ENCODE measurements around the gene PSMD13.
"Not testable (repeated sequence)": the region's sequence is repeated elsewhere in the genome, so short reads cannot be mapped to it uniquely, and the experiment has no call there.

DNA sequence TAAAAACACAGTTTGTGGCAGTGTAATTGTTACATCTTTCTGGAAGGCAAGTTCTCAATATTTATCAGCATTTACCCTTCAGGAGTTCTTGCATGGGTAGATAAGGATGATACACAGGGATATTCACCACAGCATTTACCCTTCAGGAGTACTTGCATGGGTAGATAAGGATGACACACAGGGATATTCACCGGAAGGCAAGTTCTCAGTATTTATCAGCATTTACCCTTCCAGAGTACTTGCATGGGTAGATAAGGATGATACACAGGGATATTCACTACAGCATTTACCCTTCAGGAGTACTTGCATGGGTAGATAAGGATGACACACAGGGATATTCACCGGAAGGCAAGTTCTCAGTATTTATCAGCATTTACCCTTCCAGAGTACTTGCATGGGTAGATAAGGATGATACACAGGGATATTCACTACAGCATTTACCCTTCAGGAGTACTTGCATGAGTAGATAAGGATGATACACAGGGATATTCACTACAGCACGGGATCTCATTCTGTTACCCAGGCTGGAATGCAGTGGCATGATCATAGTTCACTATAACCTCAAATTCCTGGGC lies 16.0 kb upstream of the PSMD13 start:
- not testable (repeated sequence) for TF ChIP-seq CTCF (IDR thresholded peaks at IDR 0.05; ENCODE audit: insufficient read depth, low read length); POLR2AphosphoS5 (IDR thresholded peaks at IDR 0.05; ENCODE audit: low read depth); GABPA (IDR thresholded peaks at IDR 0.05; ENCODE audit: low read depth)
- TF ChIP-seq, protein P1, sequence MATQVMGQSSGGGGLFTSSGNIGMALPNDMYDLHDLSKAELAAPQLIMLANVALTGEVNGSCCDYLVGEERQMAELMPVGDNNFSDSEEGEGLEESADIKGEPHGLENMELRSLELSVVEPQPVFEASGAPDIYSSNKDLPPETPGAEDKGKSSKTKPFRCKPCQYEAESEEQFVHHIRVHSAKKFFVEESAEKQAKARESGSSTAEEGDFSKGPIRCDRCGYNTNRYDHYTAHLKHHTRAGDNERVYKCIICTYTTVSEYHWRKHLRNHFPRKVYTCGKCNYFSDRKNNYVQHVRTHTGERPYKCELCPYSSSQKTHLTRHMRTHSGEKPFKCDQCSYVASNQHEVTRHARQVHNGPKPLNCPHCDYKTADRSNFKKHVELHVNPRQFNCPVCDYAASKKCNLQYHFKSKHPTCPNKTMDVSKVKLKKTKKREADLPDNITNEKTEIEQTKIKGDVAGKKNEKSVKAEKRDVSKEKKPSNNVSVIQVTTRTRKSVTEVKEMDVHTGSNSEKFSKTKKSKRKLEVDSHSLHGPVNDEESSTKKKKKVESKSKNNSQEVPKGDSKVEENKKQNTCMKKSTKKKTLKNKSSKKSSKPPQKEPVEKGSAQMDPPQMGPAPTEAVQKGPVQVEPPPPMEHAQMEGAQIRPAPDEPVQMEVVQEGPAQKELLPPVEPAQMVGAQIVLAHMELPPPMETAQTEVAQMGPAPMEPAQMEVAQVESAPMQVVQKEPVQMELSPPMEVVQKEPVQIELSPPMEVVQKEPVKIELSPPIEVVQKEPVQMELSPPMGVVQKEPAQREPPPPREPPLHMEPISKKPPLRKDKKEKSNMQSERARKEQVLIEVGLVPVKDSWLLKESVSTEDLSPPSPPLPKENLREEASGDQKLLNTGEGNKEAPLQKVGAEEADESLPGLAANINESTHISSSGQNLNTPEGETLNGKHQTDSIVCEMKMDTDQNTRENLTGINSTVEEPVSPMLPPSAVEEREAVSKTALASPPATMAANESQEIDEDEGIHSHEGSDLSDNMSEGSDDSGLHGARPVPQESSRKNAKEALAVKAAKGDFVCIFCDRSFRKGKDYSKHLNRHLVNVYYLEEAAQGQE (IDR thresholded peaks at IDR 0.05; ENCODE audit: insufficient replicate concordance, low read depth), result not testable (repeated sequence)
